ENCODE data around the gene THSD4.

GRCh38 chr15:71226536-71227455, 111.5 kb downstream of the THSD4 start:
- no peak for TF ChIP-seq CTCF (IDR thresholded peaks at IDR 0.05; ENCODE audit: low read length)
- no peak for TF ChIP-seq EZH2 (IDR thresholded peaks at IDR 0.05; ENCODE audit: borderline replicate concordance, low read length)
